PC-3 (cell line): Measurements from ENCODE around the gene HS3ST4.

ENCODE experiments used
- EZH2 ChIP-seq: fragments of 300-600 bp; sonication (generic); IDR thresholded peaks from one replicate; pipeline ENCODE4 v1.6.1; 2017; ENCODE audit warnings: antibody characterized with exemption, mild to moderate bottlenecking, low read length; ENCODE audit not compliant: unreplicated experiment
- TF ChIP-seq, protein P1 (sequence below): fragments of 300-600 bp; sonication (generic); conservative IDR thresholded peaks from 2 replicates; pipeline ENCODE4 v1.5.1; 2017; ENCODE audit warnings: antibody characterized with exemption, low read depth, mild to moderate bottlenecking, low read length

GRCh38 chr16:25905810-25906209 is 214.1 kb downstream of the HS3ST4 start:
- TF ChIP-seq, protein P1, sequence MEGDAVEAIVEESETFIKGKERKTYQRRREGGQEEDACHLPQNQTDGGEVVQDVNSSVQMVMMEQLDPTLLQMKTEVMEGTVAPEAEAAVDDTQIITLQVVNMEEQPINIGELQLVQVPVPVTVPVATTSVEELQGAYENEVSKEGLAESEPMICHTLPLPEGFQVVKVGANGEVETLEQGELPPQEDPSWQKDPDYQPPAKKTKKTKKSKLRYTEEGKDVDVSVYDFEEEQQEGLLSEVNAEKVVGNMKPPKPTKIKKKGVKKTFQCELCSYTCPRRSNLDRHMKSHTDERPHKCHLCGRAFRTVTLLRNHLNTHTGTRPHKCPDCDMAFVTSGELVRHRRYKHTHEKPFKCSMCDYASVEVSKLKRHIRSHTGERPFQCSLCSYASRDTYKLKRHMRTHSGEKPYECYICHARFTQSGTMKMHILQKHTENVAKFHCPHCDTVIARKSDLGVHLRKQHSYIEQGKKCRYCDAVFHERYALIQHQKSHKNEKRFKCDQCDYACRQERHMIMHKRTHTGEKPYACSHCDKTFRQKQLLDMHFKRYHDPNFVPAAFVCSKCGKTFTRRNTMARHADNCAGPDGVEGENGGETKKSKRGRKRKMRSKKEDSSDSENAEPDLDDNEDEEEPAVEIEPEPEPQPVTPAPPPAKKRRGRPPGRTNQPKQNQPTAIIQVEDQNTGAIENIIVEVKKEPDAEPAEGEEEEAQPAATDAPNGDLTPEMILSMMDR = no peak
- no peak for TF ChIP-seq EZH2
